HG02840 (cell line): ENCODE results near the gene TPST2.

ENCODE experiments used
- ATAC-seq: cut with Tn5 transposase; IDR thresholded peaks from one replicate; pipeline ENCODE4 v1.9.1; 2021; ENCODE audit warnings: mild to moderate bottlenecking, moderate library complexity, moderate number of reproducible peaks; ENCODE audit not compliant: unreplicated experiment, low FRiP score

TPST2 gene

GRCh38 chr22:26581633-26582168, 8.2 kb downstream of the TPST2 start:
- no peak for ATAC-seq

DNA sequence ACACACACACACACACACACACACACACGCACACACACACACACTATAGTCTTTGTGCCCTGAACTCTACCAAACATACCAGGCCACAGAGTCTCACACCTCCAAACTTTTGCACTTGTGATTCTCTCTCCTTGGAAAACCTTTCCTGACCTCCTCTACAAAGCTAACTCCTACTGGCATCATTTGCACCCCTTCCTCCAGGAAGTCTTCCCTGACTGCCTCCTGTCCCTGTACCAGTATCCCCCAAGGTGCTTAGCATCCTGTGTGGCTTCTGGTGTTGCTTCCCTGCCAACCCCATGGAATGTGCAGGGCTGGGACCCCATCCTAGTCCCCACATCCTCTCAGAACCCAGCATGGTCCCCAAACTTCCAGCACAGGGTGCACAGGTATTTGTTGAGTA, 8.9 kb downstream of the TPST2 start:
- no peak for ATAC-seq

GRCh38 chr22:26580240-26580962, 9.5 kb downstream of the TPST2 start:
- no peak for ATAC-seq

DNA sequence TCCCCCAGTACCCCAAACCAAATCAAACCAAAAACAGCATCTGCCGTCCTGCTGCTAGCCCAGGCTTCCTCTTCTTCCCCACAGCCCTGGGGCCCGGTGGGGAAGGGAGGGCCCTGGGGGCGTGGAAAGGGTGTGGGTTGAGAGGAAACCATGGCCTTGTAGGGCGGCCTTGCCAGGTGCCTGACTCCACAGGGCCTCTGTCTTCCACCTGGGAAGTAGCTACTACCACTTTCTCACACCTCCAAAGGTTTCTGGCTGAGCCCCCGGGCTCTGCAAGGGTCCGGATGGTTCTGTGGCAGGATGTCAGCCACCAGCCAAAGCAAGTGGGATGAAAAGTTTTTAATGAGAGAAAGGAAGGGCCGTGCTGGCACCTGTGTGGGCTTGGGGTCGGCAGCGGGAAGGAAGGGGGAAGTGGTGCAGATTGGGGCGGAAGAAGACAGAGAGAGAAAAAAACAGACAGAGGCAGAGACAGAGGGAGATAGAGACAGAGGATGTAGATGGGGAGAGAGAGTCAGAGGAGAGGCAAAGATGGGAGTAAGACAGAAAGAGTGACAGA, 10.5 kb downstream of the TPST2 start:
- peak; percentile 51 for ATAC-seq

- no peak for ATAC-seq
Measured at GRCh38 chr22:26577081-26577480, 12.9 kb downstream of the TPST2 start.

GRCh38 chr22:26576026-26576680, 13.8 kb downstream of the TPST2 start:
- ATAC-seq = no peak

- ATAC-seq = no peak
Measured at GRCh38 chr22:26574001-26574723, 15.8 kb downstream of the TPST2 start.

DNA sequence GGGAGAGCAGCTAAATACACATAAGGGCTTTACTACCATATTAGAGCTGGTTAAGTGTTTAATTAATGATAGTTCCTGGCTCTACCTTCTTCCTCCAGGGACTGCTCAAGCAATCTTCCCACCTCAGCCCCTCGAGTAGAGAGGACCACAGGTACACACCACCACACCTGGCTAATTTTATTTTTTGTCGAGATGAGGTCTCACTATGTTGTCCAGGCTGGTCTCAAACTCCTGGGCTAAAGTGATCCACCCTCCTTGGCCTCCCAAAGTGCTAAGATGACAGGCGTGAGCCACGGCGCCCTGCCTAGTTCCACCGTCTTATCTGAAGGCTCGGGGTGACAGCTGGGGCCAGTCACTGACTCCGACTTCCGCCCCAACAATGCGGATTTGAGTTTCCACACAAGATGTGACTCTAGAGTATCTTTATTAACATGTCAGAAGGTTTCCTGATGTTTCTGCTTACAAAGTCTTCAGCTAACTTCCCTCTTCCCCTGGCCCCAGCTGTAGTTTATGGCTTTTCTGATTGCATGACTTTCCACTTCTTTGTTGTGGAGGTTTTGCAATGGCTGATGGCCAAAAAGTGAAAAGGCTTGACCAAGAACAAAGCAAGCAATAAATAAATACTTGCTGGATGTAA, 16.8 kb downstream of the TPST2 start:
- no peak for ATAC-seq

DNA sequence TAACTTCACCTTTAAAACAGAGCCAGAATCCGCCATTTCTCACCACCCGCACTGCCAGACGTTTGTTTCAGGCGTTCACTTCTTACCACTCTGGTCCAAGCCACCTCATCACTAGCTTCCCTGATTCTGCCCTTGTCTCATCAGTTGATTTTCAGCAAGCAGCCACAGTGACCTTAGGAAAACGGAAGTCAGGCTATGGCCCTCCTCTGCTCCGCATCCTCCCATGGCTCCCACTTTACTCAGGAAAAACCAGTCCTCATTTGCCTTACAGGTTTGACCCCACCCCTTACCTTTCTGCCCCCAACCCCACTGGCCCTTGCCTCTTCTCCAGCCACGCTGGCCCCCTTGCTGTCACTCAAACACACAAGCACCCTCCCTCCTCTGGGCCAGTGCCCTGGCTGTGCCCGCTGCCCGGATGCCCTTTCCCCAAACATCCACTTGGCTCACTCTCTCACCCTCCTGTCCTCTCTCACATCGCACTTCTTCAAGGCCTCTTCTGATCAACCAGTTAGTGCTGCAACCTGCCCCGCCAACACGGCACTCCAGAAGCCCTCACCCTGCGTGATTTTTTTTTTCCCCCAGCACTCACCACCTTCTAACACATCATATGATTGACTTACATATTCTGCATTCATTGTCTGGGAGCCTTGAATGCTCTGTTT, 18.9 kb downstream of the TPST2 start:
- no peak for ATAC-seq

- no peak for ATAC-seq
Measured at GRCh38 chr22:26570115-26570514, 19.8 kb downstream of the TPST2 start.

DNA sequence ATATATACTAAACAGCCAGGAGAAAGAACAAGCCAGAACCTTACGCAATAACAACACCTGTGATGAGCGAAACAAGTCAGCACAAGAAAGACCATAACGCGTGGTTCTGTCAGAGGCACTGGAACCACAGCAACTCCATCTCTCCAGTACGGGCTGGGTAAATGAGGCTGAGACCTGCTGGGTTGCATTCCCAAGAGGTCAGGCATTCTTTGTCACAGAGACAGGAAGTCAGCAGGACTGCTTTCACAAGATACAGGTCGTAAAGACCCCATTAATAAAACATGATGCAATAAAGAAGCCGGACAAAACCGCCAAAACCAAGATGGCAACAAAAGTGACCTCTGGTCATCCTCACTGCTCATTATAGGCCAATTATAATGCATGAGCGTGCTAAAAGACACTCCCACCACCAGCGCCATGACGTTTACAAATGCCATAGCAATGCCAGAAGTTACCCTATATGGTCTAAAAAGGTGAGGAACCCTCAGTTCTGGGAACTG, 21.7 kb downstream of the TPST2 start:
- ATAC-seq = no peak

DNA sequence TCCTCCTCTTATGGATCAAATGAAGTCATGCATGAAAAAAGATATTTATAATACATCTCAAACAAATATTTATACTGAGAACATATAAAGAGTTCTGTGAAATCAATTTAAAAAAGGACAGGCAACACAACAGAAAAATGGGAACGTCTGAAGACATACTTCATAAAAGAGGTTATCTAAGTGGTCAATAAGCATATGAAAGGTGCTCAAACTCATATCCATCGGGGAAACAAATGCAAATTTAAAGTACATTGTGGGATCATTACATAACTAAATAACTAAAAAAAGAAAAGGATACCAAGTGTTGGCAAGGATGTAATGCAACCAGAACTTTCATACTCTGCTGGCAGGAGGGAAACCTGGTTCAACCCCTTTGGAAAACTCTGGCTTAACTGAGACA, 22.3 kb downstream of the TPST2 start:
- no peak for ATAC-seq

DNA sequence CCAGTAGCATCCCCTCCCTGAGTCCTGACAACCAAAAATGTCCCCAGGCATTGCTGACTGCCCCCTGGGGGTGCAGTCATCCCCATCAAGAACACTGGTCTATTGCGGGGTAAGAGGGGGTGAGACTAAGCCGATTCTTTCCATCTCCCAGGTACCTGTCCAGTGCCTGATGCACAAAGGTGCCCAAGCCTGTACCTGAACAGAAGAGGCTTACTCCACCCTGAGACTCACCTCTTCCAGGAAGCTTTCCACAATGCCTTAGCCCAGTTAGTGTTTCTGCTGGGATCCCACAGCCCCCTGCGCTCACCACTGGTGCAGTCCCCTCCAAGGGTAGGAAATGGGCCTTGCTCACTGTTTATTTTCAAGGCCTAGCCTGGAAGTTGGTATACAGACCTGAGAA, 22.9 kb downstream of the TPST2 start:
- no peak for ATAC-seq

DNA sequence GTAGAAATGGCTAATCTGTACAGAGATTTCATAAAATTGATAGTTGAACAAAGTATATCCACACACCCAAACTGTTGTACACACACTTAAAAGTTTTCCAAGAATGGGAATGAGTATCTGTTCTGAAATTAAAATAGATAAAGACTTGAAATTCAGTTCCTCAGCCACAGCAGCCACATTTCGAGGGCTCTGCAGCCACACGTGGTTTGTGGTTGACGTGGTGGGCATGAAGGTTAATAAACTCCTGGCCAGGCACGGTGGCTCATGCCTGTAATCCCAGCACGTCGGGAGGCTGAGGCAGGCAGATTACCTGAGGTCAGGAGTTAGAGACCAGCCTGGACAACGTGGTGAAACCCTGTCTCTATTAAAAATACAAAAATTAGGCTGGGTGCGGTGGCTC, 24.0 kb downstream of the TPST2 start:
- no peak for ATAC-seq

DNA sequence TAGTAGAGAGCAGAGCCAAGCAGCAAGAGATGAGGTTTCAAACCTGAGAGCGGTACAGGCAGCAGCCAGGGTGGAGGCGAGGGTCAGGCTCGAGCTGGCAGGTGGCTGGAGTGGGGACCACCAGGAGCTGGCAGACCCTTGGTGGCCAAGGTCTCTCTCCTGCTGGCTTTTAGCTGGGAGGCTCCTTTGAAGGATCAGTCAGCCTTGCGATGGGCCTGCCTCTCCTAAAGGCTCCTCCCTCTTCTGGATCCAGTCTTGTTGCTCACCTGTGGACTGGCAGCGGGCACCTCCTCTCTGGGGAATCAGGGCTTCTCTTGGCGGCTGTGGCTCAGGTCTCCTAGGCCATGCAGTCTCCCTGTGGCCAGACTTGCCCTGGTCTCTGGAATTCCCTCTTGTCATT, 24.8 kb downstream of the TPST2 start:
- no peak for ATAC-seq

- ATAC-seq = no peak
Measured at GRCh38 chr22:26564672-26565071, 25.3 kb downstream of the TPST2 start.

GRCh38 chr22:26564181-26564580, 25.8 kb downstream of the TPST2 start:
- no peak for ATAC-seq

DNA sequence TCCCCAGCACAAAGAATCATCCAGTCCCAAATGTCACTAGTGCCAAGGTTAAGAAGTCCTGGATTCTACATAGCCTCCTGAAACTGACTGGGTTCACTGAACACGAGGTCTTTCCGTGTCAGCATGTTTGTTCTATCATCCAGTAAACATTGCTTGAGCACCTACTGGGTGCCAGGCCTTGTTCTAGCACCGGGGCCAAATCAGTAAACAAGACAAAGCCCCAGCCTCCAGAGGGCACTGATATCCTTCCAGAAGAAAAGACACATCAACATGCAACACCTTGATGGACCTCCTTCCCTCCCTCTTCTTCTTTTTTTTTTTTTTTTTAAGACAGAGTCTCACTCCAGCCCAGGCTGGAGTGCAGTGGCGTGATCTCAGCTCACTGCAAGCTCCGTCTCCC, 26.9 kb downstream of the TPST2 start:
- ATAC-seq = no peak

DNA sequence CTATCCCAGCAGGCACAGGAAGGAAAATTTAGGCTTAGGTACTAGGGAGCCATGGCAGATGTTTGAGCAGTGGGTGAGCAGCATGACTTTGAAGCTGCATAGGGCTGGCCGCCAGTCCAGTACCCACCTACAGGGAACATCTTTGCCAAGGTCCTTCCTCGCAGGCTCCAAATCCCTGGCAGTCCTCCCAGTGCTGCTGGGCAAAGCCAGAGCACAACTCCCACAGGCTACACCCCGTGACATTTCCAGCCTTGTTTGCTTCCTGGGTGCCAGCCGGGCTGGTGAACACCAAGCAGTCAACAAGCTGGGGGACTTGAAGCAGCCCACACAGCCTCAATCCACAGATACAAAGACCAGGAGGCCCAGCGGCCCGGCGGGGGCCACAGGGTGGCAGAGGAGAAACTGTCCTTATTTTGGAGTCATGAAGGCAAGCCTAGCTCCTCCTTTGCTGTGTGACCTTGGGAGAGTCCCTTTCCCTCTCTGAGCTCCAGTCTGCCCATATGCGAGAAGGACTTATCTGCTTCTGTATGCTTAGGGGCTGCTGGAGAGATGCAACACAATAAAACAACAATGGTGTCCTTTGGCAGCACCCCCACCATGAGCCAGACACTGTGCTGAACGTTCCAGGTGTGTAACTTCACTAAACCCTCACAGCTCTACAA, 28.0 kb downstream of the TPST2 start:
- ATAC-seq = no peak
